A549 (cell line): ENCODE measurements around the gene PHC2. TPM values are rescaled to one million over a fixed set of nuclear protein-coding genes. Genes with fewer than 3 reads are reported as not detected.
"Not testable (repeated sequence)": the region's sequence is repeated elsewhere in the genome, so short reads cannot be mapped to it uniquely, and the experiment has no call there.

Experiments used
- ATAC-seq, 2 experiments: fragments of 200-7000 bp in 1 of 2; fragments of >200 bp in 1 of 2; cut with Nextera tagmentation in 1 of 2; cut with Tn5 transposase in 1 of 2; 3 replicates each; pipeline versions ENCODE4 v1.8.0 to v1.9.1; 2018 to 2020; ENCODE audit warnings: mild to moderate bottlenecking in 1 of 2, moderate library complexity in 1 of 2
- CTCF ChIA-PET: fragments of 300-600 bp; sonication (Branson Sonifier 250); formaldehyde crosslinking; extraction: SDS; loops from one replicate; lab custom pipeline; 2021; ENCODE audit warnings: antibody characterized with exemption, inconsistent platforms; lab: Yijun Ruan, JAX
- POLR2A ChIA-PET: fragments of 350-600 bp; formaldehyde crosslinking; extraction: SDS; loops from one replicate; lab custom pipeline; 2021; ENCODE audit warnings: antibody characterized with exemption, inconsistent platforms; lab: Yijun Ruan, JAX
- DNase-seq, 2 experiments: peaks; one replicate each; pipeline versions ENCODE4 v3.0.0 to v3.0.0-alpha.2; 2011 to 2016; ENCODE audit warnings: low read depth in 1 of 2, low spot score in 1 of 2
- FAIRE-seq: peaks from 2 replicates; lab custom pipeline; 2011; peaks lifted over from hg19 to GRCh38; lab: Jason Lieb, UNC
- H3K27ac ChIP-seq, 2 experiments: fragments of >200 bp; sonication (Bioruptor Twin); formaldehyde crosslinking; 3 replicates each; pipeline ENCODE4 v1.5.1; 2016 to 2017
- H3K4me1 ChIP-seq: fragments of >200 bp; sonication (Bioruptor Twin); formaldehyde crosslinking; 3 replicates; pipeline ENCODE4 v1.6.1; 2016
- H3K4me2 ChIP-seq: fragments of >200 bp; sonication (Bioruptor Twin); formaldehyde crosslinking; 3 replicates; pipeline ENCODE4 v1.6.1; 2016
- H3K4me3 ChIP-seq: fragments of >200 bp; sonication (Bioruptor Twin); formaldehyde crosslinking; 3 replicates; pipeline ENCODE4 v1.5.1; 2016
- H3K9me3 ChIP-seq: fragments of >200 bp; sonication (Bioruptor Twin); formaldehyde crosslinking; 3 replicates; pipeline ENCODE4 v1.6.1; 2016
- E2F6 ChIP-seq: IDR thresholded peaks from 2 replicates; pipeline ENCODE4 v1.6.1; 2012; ENCODE audit warnings: low read depth, borderline replicate concordance
- EP300 ChIP-seq, 2 experiments: fragments of >200 bp; sonication (Bioruptor Twin); formaldehyde crosslinking; IDR thresholded peaks; 2 replicates in 1 of 2; 3 replicates in 1 of 2; pipeline ENCODE4 v1.6.1; 2016 to 2017
- ESRRA ChIP-seq: fragments of 150-350 bp; IDR thresholded peaks from 2 replicates; pipeline ENCODE4 v1.6.1; 2014; ENCODE audit warnings: mild to moderate bottlenecking, low read length, borderline replicate concordance
- FOXS1 ChIP-seq: fragments of 250-450 bp; sonication (Bioruptor Pico); IDR thresholded peaks from 2 replicates; pipeline ENCODE4 v1.5.0; 2020; ENCODE audit warnings: mild to moderate bottlenecking, moderate library complexity
- HDAC2 ChIP-seq: fragments of 200-600 bp; sonication (generic); IDR thresholded peaks from 2 replicates; pipeline ENCODE4 v1.6.1; 2016
- HMGXB4 ChIP-seq: fragments of 250-450 bp; sonication (Bioruptor Pico); IDR thresholded peaks from 2 replicates; pipeline ENCODE4 v1.5.0; 2021; ENCODE audit warnings: mild to moderate bottlenecking, moderate library complexity, borderline replicate concordance
- HOXB13 ChIP-seq: fragments of 250-450 bp; sonication (Bioruptor Pico); IDR thresholded peaks from 2 replicates; pipeline ENCODE4 v1.5.0; 2020; ENCODE audit warnings: low read depth, mild to moderate bottlenecking, moderate library complexity
- JUN ChIP-seq, 2 experiments: fragments of >200 bp; sonication (Bioruptor Twin); formaldehyde crosslinking; IDR thresholded peaks; 2 replicates in 1 of 2; 3 replicates in 1 of 2; pipeline ENCODE4 v1.6.1; 2016 to 2017
- MAFK ChIP-seq: fragments of 450-650 bp; IDR thresholded peaks from 2 replicates; pipeline ENCODE4 v1.6.1; 2014; ENCODE audit not compliant: partially characterized antibody
- MAX ChIP-seq: IDR thresholded peaks from 2 replicates; pipeline ENCODE4 v1.6.1; 2012
- MAZ ChIP-seq: fragments of 150-350 bp; IDR thresholded peaks from 2 replicates; pipeline ENCODE4 v1.6.1; 2014; ENCODE audit warnings: antibody characterized with exemption, low read depth, low read length, borderline replicate concordance
- NPAS2 ChIP-seq: fragments of 250-450 bp; sonication (Bioruptor Pico); IDR thresholded peaks from 2 replicates; pipeline ENCODE4 v1.8.0; 2022; ENCODE audit warnings: mild to moderate bottlenecking, moderate library complexity, borderline replicate concordance
- PHF8 ChIP-seq: fragments of 200-600 bp; sonication (generic); IDR thresholded peaks from 2 replicates; pipeline ENCODE4 v1.6.1; 2016; ENCODE audit warnings: low read depth, mild to moderate bottlenecking, antibody characterized with exemption, moderate library complexity, borderline replicate concordance
- POLR2A ChIP-seq: IDR thresholded peaks from 2 replicates; pipeline ENCODE4 v1.6.1; 2012; ENCODE audit warnings: mild to moderate bottlenecking, low read length
- RCOR1 ChIP-seq: fragments of 150-350 bp; IDR thresholded peaks from 2 replicates; pipeline ENCODE4 v1.6.1; 2014; ENCODE audit warnings: antibody characterized with exemption, low read length, low read depth
- RFX5 ChIP-seq: fragments of 450-650 bp; IDR thresholded peaks from 2 replicates; pipeline ENCODE4 v1.7.1; 2014; ENCODE audit warnings: antibody characterized with exemption, mild to moderate bottlenecking, moderate library complexity
- TFCP2L1 ChIP-seq: fragments of 250-450 bp; sonication (Bioruptor Pico); IDR thresholded peaks from 2 replicates; pipeline ENCODE4 v1.5.0; 2021; ENCODE audit warnings: mild to moderate bottlenecking
- TP53 ChIP-seq: fragments of 250-450 bp; sonication (Bioruptor Pico); IDR thresholded peaks from 2 replicates; pipeline ENCODE4 v1.5.0; 2021; ENCODE audit warnings: mild to moderate bottlenecking, moderate library complexity
- ZSCAN20 ChIP-seq: fragments of 250-450 bp; sonication (Bioruptor Pico); IDR thresholded peaks from 2 replicates; pipeline ENCODE4 v1.8.0; 2022; ENCODE audit warnings: mild to moderate bottlenecking, moderate library complexity
- WGBS: methylation state at CpG from one replicate; pipeline ENCODE4 v1.1.6; 2017; ENCODE audit errors: missing lambda C conversion rate; 5-methylcytosine and 5-hydroxymethylcytosine counted together
- polyA plus RNA-seq, 4 experiments: library from polyadenylated mRNA; depleted of rRNA in 3 of 4; stranded (reverse); fragments of >200 nt; fragmentation: RNase III in 1 of 4; extraction: RNeasy Plus Mini Kit Qiagen cat#74134 plus additional on column Dnase treatment in 1 of 4; gene quantifications; 2 replicates in 3 of 4; 3 replicates in 1 of 4; pipeline ENCODE4 v1.2.3, GENCODE V29; 2011 to 2017

PHC2 gene
- polyA plus RNA-seq, 2 of the 4 experiments (the other 2 are of a cell fraction) = 29.9 to 33.2 TPM

GRCh38 chr1:33294071-33295010 is 136.6 kb downstream of the PHC2 start:
- ATAC-seq (no peak; a peak in 1 of 6 replicates), FAIRE-seq (no peak), DNase-seq (no peak)
- Histone ChIP-seq H3K4me3 (no peak overlapping the region), H3K9me3 (no peaks in the 10 kb centered on the region), H3K27ac (no peak overlapping the region), H3K4me1 (no peaks in the 10 kb centered on the region), H3K4me2 (no peak overlapping the region)
- CTCF ChIA-PET = interaction anchor here (0.7 to 8.6 kb wide), 12 partner anchors 12 to 318 kb away, joined by 3 to 162 read pairs (median 4); partner anchors contain the start of gene ZSCAN20
- WGBS = 85% methylated on average over 12 of the region's 13 CpGs
- POLR2A ChIA-PET = interaction anchor here (0.6 kb wide), 1 partner anchor 37 kb away, joined by 4 read pairs; no protein-coding TSS in a partner anchor
- TF ChIP-seq TP53 (no peak), E2F6 (no peak)

- ChIA-PET CTCF (interaction anchor here (1.5 to 8.6 kb wide), 3 partner anchors 21 to 177 kb away, joined by 5 to 162 read pairs (median 74); partner anchors contain the start of gene ZSCAN20), POLR2A (no interaction called here)
- WGBS = 86% methylated on average over 13 of the region's 13 CpGs
- Histone ChIP-seq H3K27ac (no peak overlapping the region), H3K4me3 (no peak overlapping the region), H3K9me3 (no peaks in the 10 kb centered on the region), H3K4me1 (no peaks in the 10 kb centered on the region), H3K4me2 (no peak overlapping the region)
- DNase-seq (no peak), FAIRE-seq (no peak), ATAC-seq (no peak)
- TF ChIP-seq HOXB13 (CRISPR knock-in tag) = no peak
- TF ChIP-seq FOXS1 (CRISPR knock-in tag) = no peak
- no peak for TF ChIP-seq ZSCAN20
- TF ChIP-seq JUN (IDR thresholded peaks at IDR 0.05) = no peak
- no peak for TF ChIP-seq EP300 (IDR thresholded peaks at IDR 0.05)
- no peak for TF ChIP-seq POLR2A
- no peak for TF ChIP-seq ESRRA
- TF ChIP-seq MAFK = no peak
- no peak for TF ChIP-seq HDAC2
- no peak for TF ChIP-seq RCOR1
- no peak for TF ChIP-seq RFX5
- no peak for TF ChIP-seq NPAS2 (CRISPR knock-in tag)
- TF ChIP-seq MAX = no peak
- no peak for TF ChIP-seq TFCP2L1 (CRISPR knock-in tag)
- no peak for TF ChIP-seq MAZ
- no peak for TF ChIP-seq PHF8
- TF ChIP-seq HMGXB4 (CRISPR knock-in tag) = no peak
Measured at GRCh38 chr1:33292726-33293340, 138.1 kb downstream of the PHC2 start.

GRCh38 chr1:33290615-33291014 is 140.3 kb downstream of the PHC2 start:
- CTCF ChIA-PET, POLR2A ChIA-PET: not testable (repeated sequence)

More at GRCh38 chr1:33290615-33291014, 140.3 kb downstream of the PHC2 start:
- not testable (repeated sequence) for H3K9me3 ChIP-seq, H3K27ac ChIP-seq, H3K4me1 ChIP-seq, ATAC-seq, DNase-seq, H3K4me2 ChIP-seq, FAIRE-seq, H3K4me3 ChIP-seq
- 100% methylated on average over 1 of the region's 2 CpGs for WGBS
